Measurements from ENCODE around the gene ALOXE3. TPM values are rescaled to one million over a fixed set of nuclear protein-coding genes. Genes with fewer than 3 reads are reported as not detected.

The ALOXE3 gene
- polyA plus RNA-seq, 2 donors = 0.43 to 1.7 TPM

- Histone ChIP-seq H3K27me3 (ENCODE audit: control insufficient read depth in 1 of 2, insufficient read depth in 2 of 2, low read length in 2 of 2) (no peaks in the 10 kb centered on the region), H3K9me3 (ENCODE audit: control insufficient read depth in 2 of 2, insufficient read depth in 1 of 2, low read depth in 1 of 2, low read length in 1 of 2) (no peaks in the 10 kb centered on the region), H3K36me3 (ENCODE audit: control insufficient read depth in 2 of 2, insufficient read depth in 2 of 2, low read length in 1 of 2) (peaks cover 0 to 15% of the 10 kb centered on the region in 2 donors), H3K27ac (ENCODE audit: low read depth in 2 of 2, low read length in 1 of 2) (peak overlapping the region; percentile 63 to 86), H3K4me3 (ENCODE audit: low read depth in 1 of 2, low read length in 2 of 2) (no peak overlapping the region), H3K4me1 (ENCODE audit: control insufficient read depth in 2 of 2, insufficient read depth in 2 of 2, low read length in 1 of 2) (peaks cover 3 to 24% of the 10 kb centered on the region in 2 donors)
- 50 to 51% methylated on average over 5 of the region's 5 CpGs for WGBS, 2 donors
Measured at GRCh38 chr17:8160741-8161221, 42.5 kb upstream of the ALOXE3 start.

GRCh38 chr17:8160224-8160577 lies 41.9 kb upstream of the ALOXE3 start:
- whole genome bisulfite sequencing, 2 donors = 71 to 85% methylated on average over 2 to 4 of the region's 4 CpGs
- Histone ChIP-seq H3K27ac (ENCODE audit: low read depth in 2 of 2, low read length in 1 of 2) (peak overlapping the region; percentile 33 to 53), H3K9me3 (ENCODE audit: control insufficient read depth in 2 of 2, insufficient read depth in 1 of 2, low read depth in 1 of 2, low read length in 1 of 2) (no peaks in the 10 kb centered on the region), H3K36me3 (ENCODE audit: control insufficient read depth in 2 of 2, insufficient read depth in 2 of 2, low read length in 1 of 2) (peaks cover 0 to 15% of the 10 kb centered on the region in 2 donors), H3K27me3 (ENCODE audit: control insufficient read depth in 1 of 2, insufficient read depth in 2 of 2, low read length in 2 of 2) (no peaks in the 10 kb centered on the region), H3K4me1 (ENCODE audit: control insufficient read depth in 2 of 2, insufficient read depth in 2 of 2, low read length in 1 of 2) (peaks cover 3 to 24% of the 10 kb centered on the region in 2 donors), H3K4me3 (ENCODE audit: low read depth in 1 of 2, low read length in 2 of 2) (no peak overlapping the region)

- peaks cover 3 to 26% of the 10 kb centered on the region in 2 donors for H3K4me1 ChIP-seq (ENCODE audit: control insufficient read depth in 2 of 2, insufficient read depth in 2 of 2, low read length in 1 of 2)
- WGBS, 2 donors = 68 to 74% methylated on average over 4 of the region's 4 CpGs
Measured at GRCh38 chr17:8159459-8160223, 41.3 kb upstream of the ALOXE3 start.

GRCh38 chr17:8159032-8159400 lies 40.7 kb upstream of the ALOXE3 start:
- 60 to 64% methylated on average over 3 of the region's 3 CpGs for WGBS, 2 donors
- Histone ChIP-seq H3K36me3 (ENCODE audit: control insufficient read depth in 2 of 2, insufficient read depth in 2 of 2, low read length in 1 of 2) (peaks cover 0 to 15% of the 10 kb centered on the region in 2 donors), H3K9me3 (ENCODE audit: control insufficient read depth in 2 of 2, insufficient read depth in 1 of 2, low read depth in 1 of 2, low read length in 1 of 2) (no peaks in the 10 kb centered on the region), H3K27me3 (ENCODE audit: control insufficient read depth in 1 of 2, insufficient read depth in 2 of 2, low read length in 2 of 2) (no peaks in the 10 kb centered on the region), H3K27ac (ENCODE audit: low read depth in 2 of 2, low read length in 1 of 2) (peak overlapping the region; percentile 66 to 93), H3K4me3 (ENCODE audit: low read depth in 1 of 2, low read length in 2 of 2) (no peak overlapping the region), H3K4me1 (ENCODE audit: control insufficient read depth in 2 of 2, insufficient read depth in 2 of 2, low read length in 1 of 2) (peaks cover 3 to 27% of the 10 kb centered on the region in 2 donors)

More at GRCh38 chr17:8159459-8160223, 41.3 kb upstream of the ALOXE3 start:
- Histone ChIP-seq H3K27ac (ENCODE audit: low read depth in 2 of 2, low read length in 1 of 2) (peak overlapping the region; percentile 53 to 66), H3K9me3 (ENCODE audit: control insufficient read depth in 2 of 2, insufficient read depth in 1 of 2, low read depth in 1 of 2, low read length in 1 of 2) (no peaks in the 10 kb centered on the region), H3K36me3 (ENCODE audit: control insufficient read depth in 2 of 2, insufficient read depth in 2 of 2, low read length in 1 of 2) (peaks cover 0 to 15% of the 10 kb centered on the region in 2 donors), H3K27me3 (ENCODE audit: control insufficient read depth in 1 of 2, insufficient read depth in 2 of 2, low read length in 2 of 2) (no peaks in the 10 kb centered on the region), H3K4me3 (ENCODE audit: low read depth in 1 of 2, low read length in 2 of 2) (no peak overlapping the region)

GRCh38 chr17:8158267-8159031 lies 40.1 kb upstream of the ALOXE3 start:
- 40 to 45% methylated on average over 20 of the region's 20 CpGs for WGBS, 2 donors
- Histone ChIP-seq H3K27ac (ENCODE audit: low read depth in 2 of 2, low read length in 1 of 2) (peak overlapping the region; percentile 93 to 96), H3K27me3 (ENCODE audit: control insufficient read depth in 1 of 2, insufficient read depth in 2 of 2, low read length in 2 of 2) (no peaks in the 10 kb centered on the region), H3K4me1 (ENCODE audit: control insufficient read depth in 2 of 2, insufficient read depth in 2 of 2, low read length in 1 of 2) (peaks cover 3 to 24% of the 10 kb centered on the region in 2 donors), H3K9me3 (ENCODE audit: control insufficient read depth in 2 of 2, insufficient read depth in 1 of 2, low read depth in 1 of 2, low read length in 1 of 2) (no peaks in the 10 kb centered on the region), H3K4me3 (ENCODE audit: low read depth in 1 of 2, low read length in 2 of 2) (peak overlapping the region in 1 of 2 donors; percentile 10), H3K36me3 (ENCODE audit: control insufficient read depth in 2 of 2, insufficient read depth in 2 of 2, low read length in 1 of 2) (peaks cover 0 to 15% of the 10 kb centered on the region in 2 donors)

GRCh38 chr17:8156246-8156992 lies 38.1 kb upstream of the ALOXE3 start:
- H3K4me3 ChIP-seq (ENCODE audit: low read depth in 1 of 2, low read length in 2 of 2) = peak overlapping the region; percentile 85 to 87
- H3K27me3 ChIP-seq (ENCODE audit: control insufficient read depth in 1 of 2, insufficient read depth in 2 of 2, low read length in 2 of 2) = no peaks in the 10 kb centered on the region
- H3K9me3 ChIP-seq (ENCODE audit: control insufficient read depth in 2 of 2, insufficient read depth in 1 of 2, low read depth in 1 of 2, low read length in 1 of 2) = no peaks in the 10 kb centered on the region
- H3K27ac ChIP-seq (ENCODE audit: low read depth in 2 of 2, low read length in 1 of 2) = peak overlapping the region; percentile 100
- WGBS, 2 donors = 0 to 1% methylated on average over 59 of the region's 59 CpGs
- H3K4me1 ChIP-seq (ENCODE audit: control insufficient read depth in 2 of 2, insufficient read depth in 2 of 2, low read length in 1 of 2) = peaks cover 0 to 18% of the 10 kb centered on the region in 2 donors
- peaks cover 0 to 10% of the 10 kb centered on the region in 2 donors for H3K36me3 ChIP-seq (ENCODE audit: control insufficient read depth in 2 of 2, insufficient read depth in 2 of 2, low read length in 1 of 2)

- WGBS, 2 donors = 1% methylated on average over 11 of the region's 11 CpGs
- peaks cover 0 to 7% of the 10 kb centered on the region in 2 donors for H3K36me3 ChIP-seq (ENCODE audit: control insufficient read depth in 2 of 2, insufficient read depth in 2 of 2, low read length in 1 of 2)
- no peaks in the 10 kb centered on the region for H3K27me3 ChIP-seq (ENCODE audit: control insufficient read depth in 1 of 2, insufficient read depth in 2 of 2, low read length in 2 of 2)
- H3K4me3 ChIP-seq (ENCODE audit: low read depth in 1 of 2, low read length in 2 of 2) = peak overlapping the region; percentile 85 to 87
- peaks cover 0 to 19% of the 10 kb centered on the region in 2 donors for H3K4me1 ChIP-seq (ENCODE audit: control insufficient read depth in 2 of 2, insufficient read depth in 2 of 2, low read length in 1 of 2)
- H3K9me3 ChIP-seq (ENCODE audit: control insufficient read depth in 2 of 2, insufficient read depth in 1 of 2, low read depth in 1 of 2, low read length in 1 of 2) = no peaks in the 10 kb centered on the region
- peak overlapping the region; percentile 100 for H3K27ac ChIP-seq (ENCODE audit: low read depth in 2 of 2, low read length in 1 of 2)
Measured at GRCh38 chr17:8155996-8156245, 37.6 kb upstream of the ALOXE3 start.

- H3K27me3 ChIP-seq (ENCODE audit: control insufficient read depth in 1 of 2, insufficient read depth in 2 of 2, low read length in 2 of 2) = no peaks in the 10 kb centered on the region
- H3K36me3 ChIP-seq (ENCODE audit: control insufficient read depth in 2 of 2, insufficient read depth in 2 of 2, low read length in 1 of 2) = peaks cover 0 to 6% of the 10 kb centered on the region in 2 donors
- no peaks in the 10 kb centered on the region for H3K9me3 ChIP-seq (ENCODE audit: control insufficient read depth in 2 of 2, insufficient read depth in 1 of 2, low read depth in 1 of 2, low read length in 1 of 2)
- H3K4me3 ChIP-seq (ENCODE audit: low read depth in 1 of 2, low read length in 2 of 2) = peak overlapping the region; percentile 85 to 87
- WGBS, 2 donors = 15% methylated on average over 14 of the region's 14 CpGs
- peak overlapping the region; percentile 100 for H3K27ac ChIP-seq (ENCODE audit: low read depth in 2 of 2, low read length in 1 of 2)
- H3K4me1 ChIP-seq (ENCODE audit: control insufficient read depth in 2 of 2, insufficient read depth in 2 of 2, low read length in 1 of 2) = peaks cover 1 to 23% of the 10 kb centered on the region in 2 donors
Measured at GRCh38 chr17:8155231-8155995, 37.1 kb upstream of the ALOXE3 start.

Measured in esophagus (tissue), 2 donors.